Nucleus accumbens (tissue), 56 donors: ENCODE results near the gene ZMIZ2.
"Not testable (repeated sequence)": the region's sequence is repeated elsewhere in the genome, so short reads cannot be mapped to it uniquely, and the experiment has no call there.

Experiments used
- DNase-seq, 56 donors: peaks; one replicate each; lab custom pipeline; 2025; lab: John Stamatoyannopoulos, UW

Gene ZMIZ2

DNA sequence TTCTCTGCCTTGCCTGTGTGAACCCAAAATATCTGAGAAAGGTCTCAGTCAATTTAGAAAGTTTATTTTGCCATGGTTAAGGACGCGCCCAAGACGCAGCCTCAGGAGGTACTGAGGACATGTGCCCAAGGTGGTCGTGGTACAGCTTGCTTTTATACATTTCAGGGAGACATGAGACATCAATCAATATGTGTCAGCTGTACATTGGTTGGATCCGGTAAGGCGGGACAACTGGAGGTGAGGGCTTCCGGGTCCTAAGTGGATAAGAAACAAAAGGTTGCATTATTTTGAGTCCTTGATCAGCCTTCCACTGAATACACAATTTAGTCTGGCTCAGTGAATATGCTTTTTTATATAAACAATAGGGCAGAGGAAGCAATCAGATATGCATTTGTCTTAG is 22.4 kb upstream of the ZMIZ2 start:
- not testable (repeated sequence) for DNase-seq

DNA sequence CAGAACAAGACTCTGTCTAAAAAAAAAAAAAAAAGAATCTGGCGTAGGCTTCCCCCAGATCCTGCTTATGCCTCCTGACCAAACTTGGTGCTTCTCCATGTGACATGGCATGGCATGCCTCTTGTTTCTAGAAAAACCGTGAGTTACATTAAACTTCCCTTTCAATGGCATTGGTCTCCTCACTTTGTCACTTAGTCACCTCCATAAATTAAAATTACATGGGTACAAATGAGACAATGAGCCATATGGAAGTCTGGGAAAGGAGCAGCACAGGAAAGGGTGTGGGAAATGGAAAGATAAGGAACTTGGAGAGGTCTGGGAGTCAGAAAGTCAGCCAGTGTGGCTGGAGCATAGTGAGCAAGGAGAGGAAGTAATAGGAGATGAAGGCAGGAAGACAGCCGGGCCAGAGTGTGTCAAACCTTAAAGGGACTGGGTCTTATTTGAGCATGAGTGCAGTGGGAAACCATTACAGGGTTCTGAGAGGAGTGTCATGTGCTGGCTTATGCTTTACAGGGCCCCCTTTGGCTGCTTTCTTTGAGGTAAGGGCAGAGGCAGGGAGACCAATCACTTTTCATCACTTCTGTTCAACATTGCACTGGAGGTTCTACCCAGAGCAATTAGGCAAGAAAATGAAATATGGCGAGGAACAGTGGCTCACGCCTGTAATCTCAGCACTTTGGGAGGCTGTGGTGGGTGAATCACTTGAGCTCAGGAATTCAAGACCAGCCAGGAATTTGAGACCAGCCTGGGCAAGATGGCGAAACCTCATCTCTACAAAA is 21.3 kb upstream of the ZMIZ2 start:
- DNase-seq: no peak

- no peak for DNase-seq
Observed at GRCh38 chr7:44727937-44728262, 20.7 kb upstream of the ZMIZ2 start.

DNA sequence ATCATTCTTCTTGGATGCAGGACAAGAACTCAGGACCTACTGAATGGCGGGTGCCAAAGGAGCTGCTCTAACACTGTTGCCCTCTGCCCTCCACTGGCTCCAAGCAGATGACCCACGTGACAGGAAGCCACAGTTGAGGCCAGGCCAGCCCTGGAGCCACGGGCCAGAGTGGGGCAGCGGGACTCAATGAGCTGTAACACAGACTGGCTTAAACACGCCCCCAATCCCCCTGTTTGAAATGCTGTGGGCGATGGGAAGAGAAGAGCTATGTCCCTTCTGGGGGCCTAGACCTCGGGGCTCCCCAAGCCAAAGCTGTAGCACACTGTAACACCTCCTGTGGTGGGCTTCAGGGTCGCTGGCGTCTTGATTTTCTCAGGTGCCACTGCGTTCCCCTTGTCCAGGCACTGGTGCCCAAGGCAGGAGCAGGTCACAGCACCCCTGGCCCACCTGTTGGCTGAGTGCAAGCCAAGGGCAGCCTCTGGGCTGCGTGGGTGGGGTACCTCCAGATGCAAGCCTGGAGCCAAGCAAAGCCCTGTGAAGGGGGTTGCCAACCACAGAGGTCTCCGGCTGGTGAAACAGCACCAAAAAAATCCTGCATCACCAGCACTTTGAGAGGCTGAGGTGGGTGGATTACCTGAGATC is 18.6 kb upstream of the ZMIZ2 start:
- DNase-seq: no peak

DNA sequence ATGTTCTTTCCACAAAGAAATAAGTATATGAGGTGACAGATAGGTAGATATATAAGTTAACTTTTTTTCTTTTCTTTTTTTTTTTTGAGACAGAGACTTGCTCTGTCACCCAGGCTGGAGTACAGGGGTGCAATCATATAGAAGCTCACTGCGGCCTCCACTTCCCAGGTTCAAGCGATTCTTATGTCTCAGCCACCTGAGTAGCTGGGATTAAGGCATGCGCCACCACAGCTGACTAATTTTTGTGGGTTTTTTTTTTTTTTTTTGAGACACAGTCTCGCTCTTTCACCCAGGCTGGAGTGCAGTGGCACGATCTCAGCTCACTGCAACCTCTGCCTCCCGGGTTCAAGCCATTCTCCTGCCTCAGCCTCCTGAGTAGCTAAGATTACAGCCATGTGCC is 15.7 kb upstream of the ZMIZ2 start:
- DNase-seq: not testable (repeated sequence)

DNA sequence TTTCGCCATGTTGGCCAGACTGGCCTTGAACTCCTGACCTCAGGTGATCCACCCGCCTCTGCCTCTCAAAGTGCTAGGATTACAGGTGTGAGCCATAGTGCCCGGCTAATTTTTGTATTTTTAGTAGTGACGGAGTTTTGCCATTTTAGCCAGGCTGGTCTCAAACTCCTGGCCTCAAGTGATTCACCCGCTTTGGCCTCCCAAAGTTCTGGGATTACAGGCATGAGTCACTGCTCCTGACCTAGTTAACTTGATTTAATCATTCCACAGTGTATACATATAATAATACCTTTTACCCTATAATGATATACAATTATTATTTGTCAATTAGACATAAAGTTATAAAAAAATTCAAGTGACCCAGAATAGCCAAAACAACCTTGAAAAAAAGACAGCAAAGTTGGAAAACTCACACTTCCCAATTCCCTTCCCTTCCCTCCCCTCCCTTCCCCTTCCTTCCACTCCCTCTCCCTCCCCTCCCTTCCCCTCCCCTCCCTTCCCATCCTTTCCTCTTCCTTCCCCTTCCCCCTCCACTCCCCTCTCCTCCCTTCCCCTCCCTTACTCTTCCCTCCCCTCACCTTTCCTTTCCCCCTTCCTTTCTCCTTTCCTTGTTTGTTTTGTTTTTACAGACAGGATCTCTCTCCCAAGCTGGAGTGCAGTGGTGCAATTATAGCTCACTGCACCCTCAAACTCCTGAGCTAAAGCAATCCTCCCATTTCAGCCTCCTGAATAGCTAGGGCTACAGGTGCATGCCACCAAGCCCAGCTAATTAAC is 14.8 kb upstream of the ZMIZ2 start:
- no peak for DNase-seq

GRCh38 chr7:44735403-44736165 is 13.1 kb upstream of the ZMIZ2 start:
- DNase-seq: peak in 2 of 56 donors; percentile 7 to 15

DNA sequence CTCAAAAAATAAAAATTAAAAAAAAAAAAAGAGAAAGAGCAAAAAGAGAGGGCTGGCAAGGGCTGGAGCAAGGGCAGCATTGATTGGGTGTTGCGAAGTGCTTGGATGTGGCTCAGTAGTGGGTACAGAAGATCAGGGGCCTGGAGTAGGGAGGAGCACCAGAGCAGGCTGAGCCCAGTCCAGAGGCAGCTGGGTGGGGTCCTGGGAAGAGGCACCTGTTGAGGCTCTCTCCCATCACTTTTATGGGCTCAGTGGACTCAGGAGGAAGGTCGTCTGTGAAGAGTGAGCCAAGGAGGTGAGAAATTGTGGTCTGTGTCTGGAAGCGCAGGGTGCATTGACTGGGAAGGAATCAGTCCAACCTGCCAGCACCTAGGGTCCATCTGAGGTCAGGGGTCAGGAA is 11.8 kb upstream of the ZMIZ2 start:
- DNase-seq: no peak

DNA sequence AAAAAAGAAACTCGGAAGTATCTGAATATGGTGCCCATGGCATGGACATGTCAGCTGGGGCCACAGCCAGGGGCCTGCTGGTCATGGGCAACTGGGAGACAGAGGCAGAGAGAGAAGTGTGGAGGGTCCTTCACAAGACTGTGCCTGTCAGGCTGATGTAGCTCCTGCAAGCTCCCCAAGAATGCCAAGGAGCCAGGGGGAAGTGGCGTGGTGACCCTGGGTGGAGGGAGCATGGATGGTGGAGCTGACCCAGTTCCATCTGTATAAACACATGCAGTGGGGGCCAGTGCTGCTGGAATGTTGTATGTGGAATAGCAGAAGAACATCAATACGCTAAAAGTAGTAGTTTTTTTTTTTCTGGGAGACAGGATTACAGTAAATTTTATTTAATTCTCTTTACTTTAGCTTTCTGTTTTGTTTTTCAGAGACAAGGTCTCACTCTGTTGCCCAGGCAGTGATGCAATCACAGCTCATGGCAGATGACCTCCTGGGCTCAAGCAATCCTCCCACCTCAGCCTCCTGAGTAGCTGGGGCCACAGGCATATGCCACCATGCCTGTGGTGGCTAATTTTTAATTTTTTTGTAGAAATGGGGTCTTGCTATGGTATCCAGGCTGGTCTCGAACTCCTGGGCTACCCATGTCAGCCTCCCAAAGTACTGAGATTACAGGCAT is 10.5 kb upstream of the ZMIZ2 start:
- DNase-seq: no peak

GRCh38 chr7:44738876-44739665 is 9.6 kb upstream of the ZMIZ2 start:
- DNase-seq: no peak

- no peak for DNase-seq
Observed at GRCh38 chr7:44740055-44740454, 8.6 kb upstream of the ZMIZ2 start.

DNA sequence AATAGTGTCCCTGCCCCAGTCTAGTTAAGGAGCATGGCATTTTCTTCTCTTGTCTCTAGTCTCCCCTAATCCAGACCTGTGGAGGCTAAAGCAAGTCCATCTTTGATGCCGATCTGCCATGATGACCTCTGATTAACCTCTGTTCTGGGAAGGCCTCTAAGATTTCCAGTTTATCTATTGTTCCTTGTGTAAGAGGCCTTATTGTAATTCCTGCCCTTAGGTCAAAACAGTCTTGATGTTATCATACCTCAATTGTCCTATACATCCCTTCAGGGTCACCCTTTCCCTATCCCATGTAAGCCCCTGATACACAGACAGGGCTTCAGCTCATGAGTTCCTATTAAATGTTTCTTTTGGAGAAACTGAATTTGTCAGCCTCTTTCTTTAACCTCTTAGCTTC is 4.9 kb upstream of the ZMIZ2 start:
- no peak for DNase-seq

- DNase-seq: peak in 3 of 56 donors; percentile 48 to 78 (median 52)
Observed at GRCh38 chr7:44748948-44749731, 493 bp downstream of the ZMIZ2 start.

DNA sequence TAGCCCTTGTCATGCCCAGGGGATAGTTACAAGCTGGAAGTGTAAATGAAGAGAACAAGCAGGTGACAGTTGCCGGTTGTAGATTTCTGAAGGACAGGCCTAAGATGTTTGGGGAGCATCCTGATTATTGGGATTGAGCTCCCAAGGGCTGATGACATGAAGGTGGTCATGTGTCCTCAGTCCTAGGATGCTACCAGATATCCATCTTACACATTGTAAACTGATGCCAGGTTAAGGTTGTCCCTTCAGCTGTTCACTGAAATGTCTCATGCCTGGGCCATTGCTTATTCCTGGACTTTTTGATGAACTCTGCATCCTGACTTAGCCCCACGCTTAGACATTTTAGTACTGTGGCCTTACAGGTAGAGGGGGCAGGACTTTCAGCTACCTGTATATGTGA is 1.3 kb downstream of the ZMIZ2 start:
- no peak for DNase-seq

GRCh38 chr7:44750424-44750823 is 1.8 kb downstream of the ZMIZ2 start:
- DNase-seq: no peak

DNA sequence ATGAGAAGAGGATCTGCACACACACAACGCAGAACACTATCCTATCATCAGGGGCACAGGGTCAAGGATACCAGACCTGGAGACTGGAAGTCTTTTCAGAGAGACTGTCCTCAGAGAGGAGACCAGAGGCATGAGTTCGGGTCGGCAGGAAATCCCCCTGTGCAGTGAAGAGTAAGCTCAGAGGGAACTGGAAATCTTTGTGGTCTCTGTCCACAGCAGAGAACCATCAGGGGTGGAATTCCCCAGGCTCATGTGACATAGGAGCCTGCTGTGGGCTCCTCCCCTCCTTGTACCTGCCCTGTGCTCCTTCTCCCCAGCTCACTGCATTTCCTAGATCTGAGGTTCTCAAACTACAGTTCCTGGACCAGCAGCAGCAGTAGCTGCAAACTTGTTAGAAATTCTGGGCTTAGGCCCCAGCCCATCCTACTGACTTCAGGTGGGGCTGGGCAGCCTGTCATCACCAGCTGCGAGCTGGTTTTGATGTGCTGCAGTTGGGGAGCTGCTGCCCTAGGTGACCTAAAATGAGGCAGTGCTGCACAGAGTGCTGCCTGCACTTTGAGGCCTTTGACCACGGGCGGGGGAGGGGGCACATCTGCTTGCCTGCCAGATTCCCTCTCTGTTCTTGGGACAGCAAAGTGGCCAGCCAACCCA is 2.4 kb downstream of the ZMIZ2 start:
- DNase-seq: no peak

- DNase-seq: no peak
Observed at GRCh38 chr7:44752822-44753221, 4.2 kb downstream of the ZMIZ2 start.
